Right renal pelvis (tissue), 4 donors: ENCODE results near the gene THRB. TPM values are rescaled to one million over a fixed set of nuclear protein-coding genes. Genes with fewer than 3 reads are reported as not detected.
"Not testable (repeated sequence)": the region's sequence is repeated elsewhere in the genome, so short reads cannot be mapped to it uniquely, and the experiment has no call there.

Experiments
- DNase-seq, 4 donors: peaks; one replicate each; pipeline ENCODE4 v3.0.0-alpha.2; 2013; ENCODE audit warnings: low read depth in 4 of 4, low spot score in 3 of 4, missing footprints in 1 of 4
- polyA plus RNA-seq, 4 donors: library from polyadenylated mRNA; unstranded; fragments of 120-200 nt; gene quantifications; one replicate each; pipeline ENCODE4 v1.2.1, GENCODE V29; 2013; ENCODE audit not compliant: insufficient read length in 4 of 4

Gene THRB
- polyA plus RNA-seq, 4 donors, result 23.2 to 31.3 (median 27.0) TPM

- no peak for DNase-seq
Measured at GRCh38 chr3:24135280-24135679, 359.4 kb downstream of the THRB start.

GRCh38 chr3:24133942-24134341, 360.7 kb downstream of the THRB start:
- DNase-seq, result no peak

- no peak for DNase-seq
Measured at GRCh38 chr3:24133436-24133835, 361.2 kb downstream of the THRB start.

GRCh38 chr3:24129549-24129948, 365.1 kb downstream of the THRB start:
- DNase-seq, result no peak

GRCh38 chr3:24128199-24129005, 366.2 kb downstream of the THRB start:
- no peak for DNase-seq

GRCh38 chr3:24123596-24123995, 371.1 kb downstream of the THRB start:
- no peak for DNase-seq

- DNase-seq, result no peak
Measured at GRCh38 chr3:24120434-24120833, 374.2 kb downstream of the THRB start.

- DNase-seq, result no peak
Measured at GRCh38 chr3:24119321-24119751, 375.3 kb downstream of the THRB start.

GRCh38 chr3:24117508-24117907, 377.1 kb downstream of the THRB start:
- DNase-seq, result no peak

- no peak for DNase-seq
Measured at GRCh38 chr3:24111711-24112110, 382.9 kb downstream of the THRB start.

- DNase-seq, result no peak
Measured at GRCh38 chr3:24110051-24110450, 384.6 kb downstream of the THRB start.

- DNase-seq, result no peak
Measured at GRCh38 chr3:24101676-24102168, 392.9 kb downstream of the THRB start.

GRCh38 chr3:24100696-24101402, 393.8 kb downstream of the THRB start:
- no peak for DNase-seq

- DNase-seq, result no peak
Measured at GRCh38 chr3:24096695-24097290, 397.9 kb downstream of the THRB start.

- DNase-seq, result no peak
Measured at GRCh38 chr3:24096271-24096670, 398.4 kb downstream of the THRB start.

- DNase-seq, result not testable (repeated sequence)
Measured at GRCh38 chr3:24094818-24095217, 399.8 kb downstream of the THRB start.

GRCh38 chr3:24088782-24089181, 405.9 kb downstream of the THRB start:
- no peak for DNase-seq

GRCh38 chr3:24087469-24087868, 407.2 kb downstream of the THRB start:
- DNase-seq, result no peak

GRCh38 chr3:24086617-24087404, 407.8 kb downstream of the THRB start:
- no peak for DNase-seq

GRCh38 chr3:24086206-24086605, 408.4 kb downstream of the THRB start:
- no peak for DNase-seq

- no peak for DNase-seq
Measured at GRCh38 chr3:24072193-24072592, 422.5 kb downstream of the THRB start.
